ENCODE measurements around the gene DHTKD1.
"Not testable (repeated sequence)": the region's sequence is repeated elsewhere in the genome, so short reads cannot be mapped to it uniquely, and the experiment has no call there.

Gene DHTKD1

DNA sequence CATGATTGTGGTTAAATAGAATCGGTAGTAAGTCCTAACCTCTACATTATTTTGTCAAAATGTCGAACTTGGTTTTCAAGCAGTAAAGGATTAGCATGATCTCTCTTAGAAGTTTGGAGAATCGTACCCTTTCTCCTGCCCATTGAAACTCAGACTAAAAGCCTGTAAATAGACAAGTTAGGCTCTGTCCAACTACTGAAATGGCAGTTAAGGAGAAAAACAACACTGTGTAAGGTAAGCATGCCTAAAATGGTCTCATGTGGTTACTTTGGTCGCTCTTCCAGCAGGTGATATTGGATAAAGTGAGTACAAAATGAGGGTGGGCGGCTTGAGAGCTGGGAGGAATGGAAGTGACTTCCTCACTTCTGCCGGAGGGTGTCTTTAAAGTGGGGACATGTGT is 85.8 kb downstream of the DHTKD1 start:
- FAIRE-seq = no peak

DNA sequence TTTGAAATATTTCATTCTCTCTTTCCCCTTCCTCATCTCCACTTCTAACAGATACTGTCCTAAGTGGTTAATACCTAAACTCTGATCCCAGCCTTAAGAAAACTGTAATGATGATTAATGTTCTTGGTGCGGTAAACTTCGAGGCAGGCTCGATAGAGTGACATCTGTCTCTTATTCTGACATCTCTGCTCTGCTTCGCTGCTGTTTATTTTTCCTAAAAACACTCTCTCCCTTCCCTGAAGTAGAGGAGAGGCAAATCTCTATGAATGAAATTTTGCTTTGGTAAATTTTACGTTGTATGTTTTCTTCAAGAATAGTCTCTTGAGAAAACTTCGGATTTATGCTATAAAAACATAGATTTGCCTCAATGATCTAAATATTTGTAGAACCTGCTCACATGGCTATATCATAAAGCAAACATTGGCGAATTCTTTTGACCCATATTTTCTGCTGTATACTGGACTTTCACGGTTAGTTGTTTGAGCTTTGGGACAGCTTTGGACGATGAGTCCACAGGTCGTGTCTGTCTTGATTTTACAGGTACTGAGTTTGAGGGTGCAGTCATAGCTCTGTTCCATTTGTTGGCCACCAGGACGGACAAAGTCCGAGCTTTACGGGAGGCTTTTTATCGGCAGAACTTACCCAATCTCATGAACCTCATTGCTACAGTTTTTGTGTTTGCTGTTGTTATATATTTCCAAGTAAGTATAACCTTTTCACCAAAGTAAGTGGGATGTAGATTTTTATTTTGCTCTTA is 87.8 kb downstream of the DHTKD1 start:
- no peak for FAIRE-seq

DNA sequence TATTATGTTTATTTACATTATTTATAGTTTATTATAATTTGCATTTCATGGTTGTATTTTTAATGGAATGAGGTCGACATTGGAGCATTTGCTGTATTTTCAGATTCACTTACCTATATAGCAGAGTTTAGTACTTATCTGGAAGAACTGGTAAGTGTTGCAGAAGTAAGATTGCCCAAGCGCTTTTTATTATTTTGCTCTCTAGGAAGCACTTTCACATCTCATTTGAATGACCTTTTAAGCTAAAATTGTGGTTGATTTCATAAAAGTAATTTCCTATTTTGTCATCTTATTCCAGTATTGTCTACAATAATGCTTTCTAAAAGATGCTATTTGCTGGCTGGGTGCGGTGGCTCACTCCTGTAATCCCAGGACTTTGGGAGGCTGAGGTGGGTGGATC is 89.4 kb downstream of the DHTKD1 start:
- no peak for FAIRE-seq

DNA sequence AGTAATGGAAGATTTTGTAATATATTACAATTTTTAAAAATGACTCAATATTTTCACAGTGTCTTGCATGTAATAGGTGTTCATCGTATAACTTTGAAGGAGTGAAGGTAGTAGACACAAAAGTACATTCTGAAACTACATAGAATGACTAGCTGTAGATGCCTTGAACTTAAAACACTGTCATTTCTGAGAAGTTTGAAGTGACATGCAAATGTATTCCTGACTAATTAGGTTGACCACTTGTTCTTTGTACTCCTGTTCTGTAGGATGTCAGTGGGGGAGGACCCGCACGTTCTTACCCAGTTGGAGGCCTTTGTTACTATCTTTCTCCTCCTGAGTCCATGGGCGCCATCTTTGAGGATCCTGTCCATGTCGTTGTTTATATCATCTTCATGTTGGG is 91.9 kb downstream of the DHTKD1 start:
- no peak for FAIRE-seq

DNA sequence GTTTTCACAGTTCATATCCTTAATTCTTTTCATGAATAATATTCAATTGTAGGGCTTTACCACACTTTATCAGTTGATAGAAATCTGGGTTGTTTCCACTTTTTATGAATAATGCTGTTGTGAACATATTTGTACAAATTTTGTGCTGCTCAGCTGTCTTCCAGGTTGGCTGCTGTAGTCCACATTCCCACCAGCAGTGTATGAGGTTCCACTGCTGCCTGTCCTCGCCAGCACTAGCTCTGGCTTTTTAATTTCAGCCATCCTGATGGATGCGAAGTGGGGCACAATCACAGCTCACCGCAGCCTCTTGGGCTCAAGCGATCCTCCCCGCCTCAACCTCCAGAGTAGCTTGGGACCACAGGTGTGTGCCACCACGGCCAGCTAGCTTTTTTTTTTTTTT is 94.2 kb downstream of the DHTKD1 start:
- FAIRE-seq = no peak

DNA sequence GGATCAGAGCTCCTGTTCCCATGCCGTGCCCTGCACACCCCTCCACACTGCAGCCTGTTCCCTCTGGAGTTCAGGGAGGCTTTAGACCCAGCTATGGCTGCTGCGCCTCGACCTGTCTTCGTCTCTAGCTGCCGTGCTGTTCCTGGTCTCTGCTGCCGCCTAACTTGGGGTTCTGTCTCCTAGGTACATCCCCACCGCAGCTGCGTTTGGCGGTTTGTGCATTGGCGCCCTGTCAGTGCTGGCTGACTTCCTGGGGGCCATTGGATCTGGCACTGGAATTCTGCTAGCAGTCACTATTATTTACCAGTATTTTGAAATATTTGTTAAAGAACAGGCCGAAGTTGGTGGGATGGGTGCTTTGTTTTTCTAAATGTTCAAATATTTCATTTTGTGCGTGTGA is 95.3 kb downstream of the DHTKD1 start:
- FAIRE-seq = no peak

DNA sequence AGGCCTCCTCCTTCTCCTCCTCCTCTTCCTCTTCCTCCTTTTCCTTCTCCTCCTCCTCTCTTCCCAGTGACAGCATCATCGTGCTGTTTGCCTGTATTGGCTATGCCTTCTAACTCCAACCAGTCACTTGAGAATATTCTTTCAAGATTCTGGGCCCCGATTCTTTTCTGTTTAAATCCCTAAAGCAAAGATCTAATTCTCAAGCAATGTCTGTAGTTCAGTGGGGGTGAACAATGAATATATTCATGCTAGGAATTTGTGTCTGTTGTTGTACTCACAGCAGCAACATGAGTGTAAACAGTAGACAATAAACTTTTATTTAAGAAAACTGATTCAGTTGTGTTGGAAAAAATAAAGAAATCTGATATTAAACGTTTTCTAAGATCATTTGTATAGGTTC is 96.3 kb downstream of the DHTKD1 start:
- no peak for FAIRE-seq

DNA sequence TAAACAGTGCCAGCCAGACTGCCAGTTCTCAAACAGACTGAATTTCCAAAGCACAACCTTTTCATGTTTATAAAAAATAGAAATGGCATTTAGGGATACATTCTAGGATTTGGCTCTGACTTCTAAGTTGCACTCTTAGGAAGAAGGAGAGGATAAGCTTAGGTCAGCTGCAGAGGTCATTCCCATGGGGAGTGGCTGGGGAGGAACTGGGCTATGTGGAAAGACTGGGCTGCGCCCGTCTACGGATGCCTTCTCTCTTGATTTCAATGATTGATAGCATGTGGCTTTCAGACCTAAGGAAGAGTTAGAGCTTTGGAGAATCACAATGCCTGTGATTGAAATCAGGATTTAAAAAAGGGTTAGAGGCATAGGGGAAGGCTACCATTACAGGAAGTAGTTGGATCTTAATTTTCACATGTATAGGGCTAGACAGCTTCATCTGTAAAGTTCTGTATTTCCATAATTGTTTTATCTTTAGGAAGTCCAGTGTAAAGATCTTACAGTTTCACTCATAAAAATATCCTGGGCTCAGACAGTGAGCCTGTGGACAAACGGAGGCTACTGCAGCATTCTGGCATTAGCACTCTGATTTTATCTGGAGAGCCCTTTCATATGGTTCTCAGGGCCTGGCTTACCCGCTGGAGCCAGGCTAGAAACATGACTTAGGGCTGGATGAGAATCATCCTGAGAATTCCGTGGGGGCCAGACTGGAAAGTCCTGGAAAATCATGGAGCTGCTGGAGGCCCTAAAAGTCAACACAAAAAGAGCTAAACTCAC is 97.4 kb downstream of the DHTKD1 start:
- FAIRE-seq = no peak

DNA sequence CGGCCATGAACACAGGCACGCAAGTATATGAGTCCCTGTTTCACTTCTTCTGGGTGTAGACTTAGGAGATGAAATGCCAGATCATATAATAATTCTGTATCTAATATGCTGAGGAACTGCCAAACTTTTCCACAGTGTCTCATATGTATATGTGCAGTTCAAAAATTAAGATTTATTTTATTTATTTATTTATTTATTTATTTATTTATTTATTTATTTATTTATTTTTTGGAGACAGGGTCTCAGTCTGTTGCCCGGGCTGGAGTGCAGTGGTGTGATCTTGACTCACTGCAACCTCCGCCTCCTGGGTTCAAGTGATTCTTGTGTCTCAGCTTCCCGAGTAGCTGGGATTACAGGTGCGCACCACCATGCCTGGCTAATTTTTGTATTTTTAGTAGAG is 102.8 kb downstream of the DHTKD1 start:
- not testable (repeated sequence) for FAIRE-seq

All from TTC549 (cell line).